Activated B cell treated with CpG ODN at 0.5 μM for 24 hours (primary cell): ENCODE results near the gene CDC42BPB. TPM values are rescaled to one million over a fixed set of nuclear protein-coding genes. Genes with fewer than 3 reads are reported as not detected.

ENCODE experiments used
- ATAC-seq: fragments of 200-7000 bp; cut with Tn5 transposase; one replicate; pipeline ENCODE4 v1.10.0; 2021; ENCODE audit warnings: low read depth, mild to moderate bottlenecking, moderate library complexity
- CTCF ChIA-PET: fragments of 350-600 bp; sonication (Branson Sonifier 250); formaldehyde crosslinking; loops from one replicate; lab custom pipeline; 2021; ENCODE audit warnings: antibody characterized with exemption; lab: Charles Lee
- POLR2A ChIA-PET: fragments of 350-600 bp; sonication (Branson Sonifier 250); formaldehyde crosslinking; loops from one replicate; lab custom pipeline; 2021; ENCODE audit warnings: antibody characterized with exemption; lab: Charles Lee
- DNase-seq: peaks from one replicate; pipeline ENCODE4 v3.0.0; 2022
- H3K27ac Mint-ChIP-seq: one replicate; pipeline ENCODE4 v1.8.0; 2020; ENCODE audit warnings: mixed read lengths
- H3K27me3 Mint-ChIP-seq: one replicate; pipeline ENCODE4 v1.8.0; 2021; ENCODE audit warnings: mixed read lengths
- H3K36me3 Mint-ChIP-seq: one replicate; pipeline ENCODE4 v1.8.0; 2021; ENCODE audit warnings: low read depth, mixed read lengths
- H3K4me1 Mint-ChIP-seq: one replicate; pipeline ENCODE4 v1.8.0; 2021; ENCODE audit warnings: mixed read lengths
- H3K4me3 Mint-ChIP-seq: one replicate; pipeline ENCODE4 v1.8.0; 2020; ENCODE audit warnings: mild to moderate bottlenecking, mixed read lengths
- H3K9me3 Mint-ChIP-seq: one replicate; pipeline ENCODE4 v1.8.0; 2020; ENCODE audit warnings: mixed read lengths
- intact Hi-C: fragments of 100-400 bp; cut with micrococcal nuclease; formaldehyde crosslinking; loops from one replicate; pipeline ENCODE4 v1.15.1; 2024
- total RNA-seq: library from RNA; stranded (reverse); gene quantifications from 2 replicates; pipeline ENCODE4 v1.2.3, GENCODE V29; 2022
- TF ChIP-seq, protein P1 (sequence below): fragments of 200-600 bp; IDR thresholded peaks from one replicate; pipeline ENCODE4 v1.8.0; 2022; ENCODE audit warnings: antibody characterized with exemption, mild to moderate bottlenecking

Gene CDC42BPB
- total RNA-seq, 1 donor from 2014 or later: 38.5 TPM

DNA sequence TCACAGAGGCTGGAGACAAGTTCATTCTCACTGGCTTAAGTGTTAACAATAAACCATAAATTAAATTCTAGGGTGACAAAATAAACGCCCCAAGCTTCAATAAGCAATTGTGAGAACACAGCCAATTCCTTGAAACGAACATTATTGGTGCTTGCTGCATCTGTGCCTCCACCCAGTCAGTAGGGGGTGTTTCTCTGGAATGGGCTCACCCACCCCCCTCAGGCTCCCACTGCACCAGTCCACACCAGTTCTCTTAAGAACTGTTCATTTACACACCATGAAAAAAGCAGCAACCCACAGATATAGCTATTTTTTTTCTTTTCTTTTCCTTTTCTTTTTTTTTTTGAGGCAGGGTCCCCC, 34.7 kb downstream of the CDC42BPB start:
- Mint-ChIP-seq H3K27me3 (no peaks in the 10 kb centered on the region), H3K27ac (no peak overlapping the region), H3K4me1 (peaks cover 23% of the 10 kb centered on the region), H3K4me3 (no peak overlapping the region), H3K36me3 (peaks cover 6% of the 10 kb centered on the region), H3K9me3 (no peaks in the 10 kb centered on the region)
- DNase-seq (no peak), ATAC-seq (no peak)
- TF ChIP-seq, protein P1, sequence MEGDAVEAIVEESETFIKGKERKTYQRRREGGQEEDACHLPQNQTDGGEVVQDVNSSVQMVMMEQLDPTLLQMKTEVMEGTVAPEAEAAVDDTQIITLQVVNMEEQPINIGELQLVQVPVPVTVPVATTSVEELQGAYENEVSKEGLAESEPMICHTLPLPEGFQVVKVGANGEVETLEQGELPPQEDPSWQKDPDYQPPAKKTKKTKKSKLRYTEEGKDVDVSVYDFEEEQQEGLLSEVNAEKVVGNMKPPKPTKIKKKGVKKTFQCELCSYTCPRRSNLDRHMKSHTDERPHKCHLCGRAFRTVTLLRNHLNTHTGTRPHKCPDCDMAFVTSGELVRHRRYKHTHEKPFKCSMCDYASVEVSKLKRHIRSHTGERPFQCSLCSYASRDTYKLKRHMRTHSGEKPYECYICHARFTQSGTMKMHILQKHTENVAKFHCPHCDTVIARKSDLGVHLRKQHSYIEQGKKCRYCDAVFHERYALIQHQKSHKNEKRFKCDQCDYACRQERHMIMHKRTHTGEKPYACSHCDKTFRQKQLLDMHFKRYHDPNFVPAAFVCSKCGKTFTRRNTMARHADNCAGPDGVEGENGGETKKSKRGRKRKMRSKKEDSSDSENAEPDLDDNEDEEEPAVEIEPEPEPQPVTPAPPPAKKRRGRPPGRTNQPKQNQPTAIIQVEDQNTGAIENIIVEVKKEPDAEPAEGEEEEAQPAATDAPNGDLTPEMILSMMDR: no peak
- ChIA-PET CTCF (no interaction called here), POLR2A (interaction anchor here (0.8 kb wide), 1 partner anchor 18 kb away, joined by 6 read pairs; no protein-coding TSS in a partner anchor)
- intact Hi-C loops: no loop called here

DNA sequence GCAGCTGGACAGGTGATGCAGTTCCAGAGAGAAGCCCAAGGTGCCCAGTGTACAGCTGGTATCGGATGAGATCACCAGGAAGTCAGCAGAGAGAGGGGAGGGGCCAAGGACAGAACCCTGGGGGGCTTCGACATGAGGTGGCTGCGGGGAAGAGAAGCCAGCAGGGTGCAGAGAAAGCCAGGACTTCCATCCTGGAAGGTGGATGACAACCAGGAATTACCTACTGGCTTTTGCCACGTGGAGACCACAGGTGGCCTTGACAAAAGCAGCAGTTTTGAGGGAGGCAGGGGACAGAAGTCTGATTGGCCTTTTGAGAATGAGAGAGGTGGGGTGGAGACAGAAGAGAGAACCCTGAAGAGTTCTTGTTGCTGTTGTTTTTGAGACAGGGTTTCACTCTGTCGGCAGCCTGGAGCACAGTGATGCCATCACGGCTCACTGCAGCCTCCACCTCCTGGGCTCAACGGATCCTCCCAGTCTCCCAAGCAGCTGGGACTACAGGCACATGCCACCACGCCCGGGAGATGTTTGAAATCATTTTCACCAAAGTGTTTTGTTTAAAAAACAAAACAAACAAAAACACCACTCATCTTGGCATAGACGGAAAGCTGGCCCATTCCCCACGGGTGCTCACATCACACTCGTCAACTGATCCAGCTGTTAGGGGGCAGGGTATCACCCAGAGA, 35.2 kb downstream of the CDC42BPB start:
- Mint-ChIP-seq H3K4me1 (peaks cover 19% of the 10 kb centered on the region), H3K27me3 (no peaks in the 10 kb centered on the region), H3K4me3 (peak overlapping the region; percentile 51), H3K27ac (no peak overlapping the region), H3K36me3 (peaks cover 6% of the 10 kb centered on the region), H3K9me3 (no peaks in the 10 kb centered on the region)
- no peak for ATAC-seq
- POLR2A ChIA-PET: interaction anchor here (0.8 kb wide), 1 partner anchor 17 kb away, joined by 6 read pairs; no protein-coding TSS in a partner anchor
- CTCF ChIA-PET: no interaction called here
- intact Hi-C loops: no loop called here
- TF ChIP-seq, protein P1: no peak
- no peak for DNase-seq

DNA sequence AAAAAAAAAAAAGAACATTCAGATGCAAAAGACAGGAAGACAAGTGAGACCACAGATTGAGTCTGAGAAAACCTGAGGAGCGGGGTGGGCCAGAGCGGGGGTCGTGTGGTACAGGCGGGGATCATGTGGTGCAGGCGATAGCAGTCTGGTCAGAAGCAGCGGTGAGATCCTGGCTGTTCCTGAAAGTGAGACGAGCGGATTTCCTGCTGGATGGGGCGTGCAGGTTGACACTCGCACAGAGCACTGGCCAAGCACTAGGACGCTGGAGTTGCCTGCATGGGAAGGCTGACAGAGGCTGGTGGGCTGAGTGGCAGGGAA, 35.7 kb downstream of the CDC42BPB start:
- H3K4me3 Mint-ChIP-seq: peak overlapping the region; percentile 51
- H3K9me3 Mint-ChIP-seq: no peaks in the 10 kb centered on the region
- TF ChIP-seq, protein P1: no peak
- no peaks in the 10 kb centered on the region for H3K27me3 Mint-ChIP-seq
- ChIA-PET CTCF (no interaction called here), POLR2A (no interaction called here)
- no peak overlapping the region for H3K27ac Mint-ChIP-seq
- ATAC-seq (no peak), DNase-seq (no peak)
- intact Hi-C loops: no loop called here
- H3K36me3 Mint-ChIP-seq: peaks cover 3% of the 10 kb centered on the region
- peaks cover 17% of the 10 kb centered on the region for H3K4me1 Mint-ChIP-seq

DNA sequence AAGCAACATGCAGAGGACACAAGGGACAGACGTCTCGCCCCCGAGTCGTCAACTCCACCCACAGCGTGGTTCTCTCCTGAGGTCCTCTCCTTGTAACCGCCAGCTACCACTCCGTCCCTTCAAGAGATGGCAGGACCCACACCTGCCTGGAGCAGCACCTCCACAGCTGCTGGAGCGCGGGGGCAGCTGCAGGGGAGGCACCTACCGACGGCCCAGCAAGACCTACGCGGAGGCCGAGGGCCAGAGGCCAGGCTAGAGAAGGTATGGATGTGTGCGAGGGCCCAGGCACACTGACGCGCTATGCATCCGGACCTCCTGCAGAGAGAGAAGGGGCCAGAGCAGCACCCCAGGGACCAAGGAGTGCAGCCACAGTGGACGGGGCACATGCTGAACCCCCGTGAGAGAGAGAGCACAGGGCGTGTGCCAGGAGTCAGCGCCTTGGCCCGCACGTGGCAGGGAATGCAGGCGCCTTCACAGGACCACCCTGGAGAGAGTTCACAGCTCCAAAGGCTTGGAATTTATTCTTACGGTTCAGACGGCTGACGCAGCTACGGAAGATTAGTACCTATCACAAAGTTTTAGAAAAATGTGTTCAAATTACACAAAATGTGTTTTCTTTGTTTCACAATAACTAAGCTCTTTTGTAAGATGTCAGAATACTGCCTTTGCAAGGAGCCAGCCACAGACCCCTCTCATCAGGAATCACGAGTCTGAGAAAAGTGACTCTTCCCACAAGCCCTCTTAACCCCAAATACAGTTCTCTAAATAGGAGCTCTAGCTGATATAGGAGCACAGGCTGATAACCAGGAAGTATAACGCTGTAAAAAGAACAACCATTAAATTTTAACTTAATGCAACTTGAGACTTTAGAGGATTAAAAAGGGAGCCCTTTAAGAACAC, 36.8 kb downstream of the CDC42BPB start:
- DNase-seq: no peak
- ATAC-seq: no peak
- peaks cover 3% of the 10 kb centered on the region for H3K36me3 Mint-ChIP-seq
- no peak overlapping the region for H3K4me3 Mint-ChIP-seq
- H3K27me3 Mint-ChIP-seq: no peaks in the 10 kb centered on the region
- no peak overlapping the region for H3K27ac Mint-ChIP-seq
- H3K9me3 Mint-ChIP-seq: no peaks in the 10 kb centered on the region
- CTCF ChIA-PET: no interaction called here
- POLR2A ChIA-PET: no interaction called here
- TF ChIP-seq, protein P1: no peak
- peaks cover 17% of the 10 kb centered on the region for H3K4me1 Mint-ChIP-seq
- intact Hi-C loops: no loop called here

DNA sequence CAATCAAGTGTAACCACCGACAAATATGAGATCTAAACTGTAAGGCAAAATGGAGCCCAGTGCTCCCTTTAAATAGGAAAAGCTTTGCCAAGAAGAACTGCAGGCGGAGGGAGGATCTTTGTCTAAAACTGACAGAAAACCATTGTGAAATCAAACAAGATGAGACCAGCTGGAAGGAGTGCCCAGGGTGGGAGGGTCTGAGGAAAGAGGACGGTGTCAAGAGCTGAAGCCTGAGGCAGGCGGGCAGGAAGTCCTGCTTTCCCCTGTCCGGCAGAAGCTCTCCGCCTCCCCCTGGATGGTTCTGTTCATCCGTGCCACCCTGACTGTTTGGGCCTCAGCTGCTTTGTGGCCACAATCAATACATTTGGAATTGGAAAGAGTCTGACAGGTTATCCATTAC, 37.5 kb downstream of the CDC42BPB start:
- ChIA-PET POLR2A (no interaction called here), CTCF (no interaction called here)
- no peaks in the 10 kb centered on the region for H3K27me3 Mint-ChIP-seq
- intact Hi-C loops: no loop called here
- ATAC-seq (no peak), DNase-seq (no peak)
- H3K4me3 Mint-ChIP-seq: no peak overlapping the region
- no peak overlapping the region for H3K27ac Mint-ChIP-seq
- H3K9me3 Mint-ChIP-seq: no peaks in the 10 kb centered on the region
- TF ChIP-seq, protein P1: no peak
- peaks cover 3% of the 10 kb centered on the region for H3K36me3 Mint-ChIP-seq
- H3K4me1 Mint-ChIP-seq: peaks cover 23% of the 10 kb centered on the region
